Esophagus muscularis mucosa (tissue), 3 donors: ENCODE measurements around the gene CRELD1.

Experiments used
- POLR2A ChIP-seq: fragments of 450-650 bp; IDR thresholded peaks from one replicate; pipeline ENCODE4 v1.6.1; 2017; ENCODE audit warnings: antibody characterized with exemption, moderate library complexity, mild to moderate bottlenecking, low read depth
- TF ChIP-seq, protein P1 (sequence below), 3 experiments: fragments of 200-600 bp in 2 of 3; fragments of 450-650 bp in 1 of 3; sonication (generic) in 2 of 3; IDR thresholded peaks; one replicate each; pipeline ENCODE4 v1.5.1; 2017 to 2019; ENCODE audit warnings: antibody characterized with exemption in 3 of 3, mild to moderate bottlenecking in 2 of 3, moderate library complexity in 1 of 3

DNA sequence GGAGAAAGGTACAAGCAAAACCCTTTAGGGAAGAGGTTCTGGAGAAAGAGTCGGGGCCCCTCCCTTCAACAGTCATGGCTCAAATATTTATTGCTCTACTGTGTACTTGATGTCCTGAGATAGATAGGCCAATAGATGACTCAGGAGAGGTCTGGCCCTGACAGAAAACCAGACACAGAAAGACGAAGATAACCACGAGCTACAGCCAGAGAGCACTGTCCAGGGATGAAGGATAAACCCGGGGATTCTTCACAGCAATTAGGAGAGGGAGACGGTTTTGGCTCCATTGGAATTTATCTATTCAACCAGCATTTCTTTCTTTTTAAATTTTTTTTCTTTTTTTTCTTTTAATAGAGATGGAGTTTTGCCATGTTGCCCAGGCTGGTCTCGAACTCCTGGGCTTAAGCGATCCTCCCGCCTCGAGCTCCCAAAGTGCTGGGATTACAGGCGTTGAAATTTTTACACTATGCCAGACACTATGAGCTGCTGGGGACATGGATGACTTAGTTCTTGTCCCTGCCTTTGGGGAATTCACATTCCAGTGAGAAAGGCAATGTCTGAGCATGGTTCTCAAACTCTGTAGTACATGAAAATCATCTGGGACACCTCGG is 49.0 kb upstream of the CRELD1 start:
- TF ChIP-seq, protein P1, sequence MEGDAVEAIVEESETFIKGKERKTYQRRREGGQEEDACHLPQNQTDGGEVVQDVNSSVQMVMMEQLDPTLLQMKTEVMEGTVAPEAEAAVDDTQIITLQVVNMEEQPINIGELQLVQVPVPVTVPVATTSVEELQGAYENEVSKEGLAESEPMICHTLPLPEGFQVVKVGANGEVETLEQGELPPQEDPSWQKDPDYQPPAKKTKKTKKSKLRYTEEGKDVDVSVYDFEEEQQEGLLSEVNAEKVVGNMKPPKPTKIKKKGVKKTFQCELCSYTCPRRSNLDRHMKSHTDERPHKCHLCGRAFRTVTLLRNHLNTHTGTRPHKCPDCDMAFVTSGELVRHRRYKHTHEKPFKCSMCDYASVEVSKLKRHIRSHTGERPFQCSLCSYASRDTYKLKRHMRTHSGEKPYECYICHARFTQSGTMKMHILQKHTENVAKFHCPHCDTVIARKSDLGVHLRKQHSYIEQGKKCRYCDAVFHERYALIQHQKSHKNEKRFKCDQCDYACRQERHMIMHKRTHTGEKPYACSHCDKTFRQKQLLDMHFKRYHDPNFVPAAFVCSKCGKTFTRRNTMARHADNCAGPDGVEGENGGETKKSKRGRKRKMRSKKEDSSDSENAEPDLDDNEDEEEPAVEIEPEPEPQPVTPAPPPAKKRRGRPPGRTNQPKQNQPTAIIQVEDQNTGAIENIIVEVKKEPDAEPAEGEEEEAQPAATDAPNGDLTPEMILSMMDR (IDR thresholded peaks at IDR 0.05) = no peak
- TF ChIP-seq POLR2A = no peak
